SK-N-MC (cell line): ENCODE data around the gene NOL6.
"Not testable (repeated sequence)": the region's sequence is repeated elsewhere in the genome, so short reads cannot be mapped to it uniquely, and the experiment has no call there.

Experiments
- EZH2 ChIP-seq: fragments of 200-600 bp; sonication (generic); IDR thresholded peaks from one replicate; pipeline ENCODE4 v1.6.1; 2017; ENCODE audit warnings: antibody characterized with exemption
- POLR2AphosphoS5 ChIP-seq: IDR thresholded peaks from 2 replicates; pipeline ENCODE4 v1.6.1; 2012; ENCODE audit warnings: mild to moderate bottlenecking, low read depth, low read length, borderline replicate concordance

DNA sequence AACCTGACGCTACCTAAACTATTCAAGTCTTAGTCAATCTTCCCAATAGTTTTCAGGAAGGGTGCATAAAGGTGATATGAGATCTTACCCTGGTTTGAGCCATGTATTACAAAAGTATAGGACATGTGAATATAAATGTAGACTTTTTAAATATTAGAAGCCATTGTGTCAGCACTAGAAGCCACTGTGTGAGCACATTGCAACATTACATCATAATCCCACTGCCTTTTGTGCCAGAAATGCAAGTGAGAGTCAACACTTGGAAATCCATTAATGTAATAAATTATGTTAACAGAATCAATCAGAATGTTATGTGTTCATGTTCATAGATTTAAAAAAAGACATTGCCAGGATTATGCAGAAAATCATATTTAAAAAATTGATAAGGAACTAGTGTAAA lies 42.7 kb upstream of the NOL6 start:
- TF ChIP-seq EZH2, POLR2AphosphoS5: not testable (repeated sequence)
